Thoracic aorta (tissue), 2 donors: ENCODE results near the gene SEMA4A. TPM values are rescaled to one million over a fixed set of nuclear protein-coding genes. Genes with fewer than 3 reads are reported as not detected.
A peak's percentile ranks its signal among the peaks of the same experiment; 100 is the strongest.

ENCODE experiments used
- ATAC-seq: fragments of 150-250 bp; one replicate; pipeline ENCODE4 v1.8.0; 2017; ENCODE audit warnings: low read depth; ENCODE audit not compliant: insufficient number of reproducible peaks, low FRiP score
- DNase-seq: peaks from one replicate; pipeline ENCODE4 v3.0.0-alpha.2; 2020; ENCODE audit warnings: low spot score
- H3K27ac ChIP-seq, 2 donors: fragments of 200-600 bp; sonication (generic); 1 replicate in 1 of 2; 2 replicates in 1 of 2; pipeline ENCODE4 v1.5.1; 2016; ENCODE audit warnings: mild to moderate bottlenecking in 2 of 2, moderate library complexity in 2 of 2
- H3K27me3 ChIP-seq: fragments of 200-600 bp; sonication (generic); replicated peaks from 2 replicates; pipeline ENCODE4 v1.6.0; 2016; ENCODE audit warnings: mild to moderate bottlenecking; ENCODE audit not compliant: insufficient read depth
- H3K36me3 ChIP-seq: fragments of 200-600 bp; sonication (generic); one replicate; pipeline ENCODE4 v1.5.1; 2016
- H3K4me1 ChIP-seq, 2 donors: fragments of 200-600 bp; sonication (generic); 1 replicate in 1 of 2; 2 replicates in 1 of 2; pipeline versions ENCODE4 v1.5.1 to v1.6.0; 2016; ENCODE audit warnings: low read depth in 2 of 2, mild to moderate bottlenecking in 1 of 2; ENCODE audit not compliant: control insufficient read depth in 1 of 2
- H3K4me3 ChIP-seq: fragments of 200-600 bp; sonication (generic); 2 replicates; pipeline ENCODE4 v1.5.1; 2016; ENCODE audit warnings: mild to moderate bottlenecking
- H3K9me3 ChIP-seq: fragments of 200-600 bp; sonication (generic); 2 replicates; pipeline ENCODE4 v1.5.1; 2016
- total RNA-seq, 2 donors: library from RNA; depleted of rRNA; stranded (reverse); fragments of >200 nt; gene quantifications; one replicate each; pipeline versions ENCODE4 v1.1.0 to v1.2.3, GENCODE V29; 2016
- TF ChIP-seq, protein P1 (sequence below): fragments of 200-600 bp; sonication (generic); IDR thresholded peaks from one replicate; pipeline ENCODE4 v1.5.1; 2019; ENCODE audit warnings: antibody characterized with exemption

Gene SEMA4A
- total RNA-seq, 2 donors from 2014 or later: 12.7 to 15.8 TPM

DNA sequence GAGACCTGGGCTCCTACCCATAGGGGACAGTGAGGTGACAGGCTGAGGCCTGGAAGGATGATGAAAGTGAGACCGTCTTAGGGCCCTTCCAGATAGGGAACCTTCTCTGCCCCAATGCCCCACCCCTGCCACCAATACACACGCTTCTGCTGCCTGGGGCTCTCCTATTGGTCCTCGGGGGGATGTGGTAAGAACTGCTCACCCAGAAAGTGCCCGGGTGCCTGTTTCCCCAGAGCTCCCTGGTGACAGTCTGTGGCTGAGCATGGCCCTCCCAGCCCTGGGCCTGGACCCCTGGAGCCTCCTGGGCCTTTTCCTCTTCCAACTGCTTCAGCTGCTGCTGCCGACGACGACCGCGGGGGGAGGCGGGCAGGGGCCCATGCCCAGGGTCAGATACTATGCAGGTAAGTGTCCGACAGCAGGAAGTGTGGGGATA is 948 bp downstream of the SEMA4A start:
- no peaks in the 10 kb centered on the region for H3K9me3 ChIP-seq
- H3K36me3 ChIP-seq: no peaks in the 10 kb centered on the region
- peaks cover 6 to 7% of the 10 kb centered on the region in 2 donors for H3K4me1 ChIP-seq
- TF ChIP-seq, protein P1, sequence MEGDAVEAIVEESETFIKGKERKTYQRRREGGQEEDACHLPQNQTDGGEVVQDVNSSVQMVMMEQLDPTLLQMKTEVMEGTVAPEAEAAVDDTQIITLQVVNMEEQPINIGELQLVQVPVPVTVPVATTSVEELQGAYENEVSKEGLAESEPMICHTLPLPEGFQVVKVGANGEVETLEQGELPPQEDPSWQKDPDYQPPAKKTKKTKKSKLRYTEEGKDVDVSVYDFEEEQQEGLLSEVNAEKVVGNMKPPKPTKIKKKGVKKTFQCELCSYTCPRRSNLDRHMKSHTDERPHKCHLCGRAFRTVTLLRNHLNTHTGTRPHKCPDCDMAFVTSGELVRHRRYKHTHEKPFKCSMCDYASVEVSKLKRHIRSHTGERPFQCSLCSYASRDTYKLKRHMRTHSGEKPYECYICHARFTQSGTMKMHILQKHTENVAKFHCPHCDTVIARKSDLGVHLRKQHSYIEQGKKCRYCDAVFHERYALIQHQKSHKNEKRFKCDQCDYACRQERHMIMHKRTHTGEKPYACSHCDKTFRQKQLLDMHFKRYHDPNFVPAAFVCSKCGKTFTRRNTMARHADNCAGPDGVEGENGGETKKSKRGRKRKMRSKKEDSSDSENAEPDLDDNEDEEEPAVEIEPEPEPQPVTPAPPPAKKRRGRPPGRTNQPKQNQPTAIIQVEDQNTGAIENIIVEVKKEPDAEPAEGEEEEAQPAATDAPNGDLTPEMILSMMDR: no peak
- H3K4me3 ChIP-seq: peak overlapping the region; percentile 35
- H3K27me3 ChIP-seq: no peaks in the 10 kb centered on the region
- no peak overlapping the region for H3K27ac ChIP-seq
- no peak for DNase-seq
- ATAC-seq: no peak

DNA sequence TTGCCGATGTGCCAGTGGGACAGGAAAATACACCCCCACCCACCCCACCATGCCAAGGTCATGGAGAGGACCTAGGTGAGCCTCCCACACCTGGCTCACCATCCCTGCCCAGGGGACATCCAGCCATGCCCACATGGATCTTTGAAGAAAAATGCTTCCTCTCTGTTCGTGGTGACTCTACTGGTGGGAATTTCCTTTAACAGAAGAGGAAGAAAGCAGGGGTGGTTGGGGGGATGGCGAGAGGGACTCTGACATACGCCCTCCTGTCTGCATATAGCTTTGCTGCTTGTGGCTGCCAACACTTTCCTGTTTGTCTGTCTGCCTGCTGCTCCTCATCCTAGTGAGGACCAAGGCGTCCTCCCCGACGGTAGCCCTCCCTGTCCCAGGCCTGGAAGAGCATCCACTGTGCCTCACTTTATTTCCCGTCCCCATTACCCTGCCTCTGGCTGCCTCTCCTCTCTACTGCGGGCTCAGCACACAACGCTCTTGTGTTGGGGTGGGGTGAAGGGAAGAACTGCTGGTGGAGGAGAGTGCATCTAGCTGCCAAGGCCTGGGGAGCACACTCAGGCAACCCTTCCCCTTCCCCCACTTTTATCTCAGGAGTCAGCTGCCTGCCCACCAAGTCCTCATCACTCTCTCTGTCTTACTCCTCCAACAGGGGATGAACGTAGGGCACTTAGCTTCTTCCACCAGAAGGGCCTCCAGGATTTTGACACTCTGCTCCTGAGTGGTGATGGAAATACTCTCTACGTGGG is 2.5 kb downstream of the SEMA4A start:
- no peaks in the 10 kb centered on the region for H3K9me3 ChIP-seq
- H3K4me1 ChIP-seq: peaks cover 4% of the 10 kb centered on the region in 2 donors
- TF ChIP-seq, protein P1: no peak
- no peak overlapping the region for H3K27ac ChIP-seq
- ATAC-seq: no peak
- no peak overlapping the region for H3K4me3 ChIP-seq
- no peaks in the 10 kb centered on the region for H3K27me3 ChIP-seq
- no peaks in the 10 kb centered on the region for H3K36me3 ChIP-seq
- DNase-seq: no peak

GRCh38 chr1:156157506-156157905 is 4.1 kb downstream of the SEMA4A start:
- no peak for ATAC-seq
- peaks cover 0 to 12% of the 10 kb centered on the region in 2 donors for H3K4me1 ChIP-seq
- no peak overlapping the region for H3K4me3 ChIP-seq
- no peak for DNase-seq
- H3K9me3 ChIP-seq: no peaks in the 10 kb centered on the region
- TF ChIP-seq, protein P1: no peak
- H3K36me3 ChIP-seq: no peaks in the 10 kb centered on the region
- H3K27ac ChIP-seq: no peak overlapping the region
- no peaks in the 10 kb centered on the region for H3K27me3 ChIP-seq

- Histone ChIP-seq H3K4me1 (peaks cover 0 to 15% of the 10 kb centered on the region in 2 donors), H3K27ac (no peak overlapping the region), H3K9me3 (no peaks in the 10 kb centered on the region), H3K27me3 (no peaks in the 10 kb centered on the region), H3K4me3 (no peak overlapping the region), H3K36me3 (no peaks in the 10 kb centered on the region)
- ATAC-seq (no peak), DNase-seq (no peak)
- TF ChIP-seq, protein P1: no peak
Observed at GRCh38 chr1:156157966-156158365, 4.6 kb downstream of the SEMA4A start.

DNA sequence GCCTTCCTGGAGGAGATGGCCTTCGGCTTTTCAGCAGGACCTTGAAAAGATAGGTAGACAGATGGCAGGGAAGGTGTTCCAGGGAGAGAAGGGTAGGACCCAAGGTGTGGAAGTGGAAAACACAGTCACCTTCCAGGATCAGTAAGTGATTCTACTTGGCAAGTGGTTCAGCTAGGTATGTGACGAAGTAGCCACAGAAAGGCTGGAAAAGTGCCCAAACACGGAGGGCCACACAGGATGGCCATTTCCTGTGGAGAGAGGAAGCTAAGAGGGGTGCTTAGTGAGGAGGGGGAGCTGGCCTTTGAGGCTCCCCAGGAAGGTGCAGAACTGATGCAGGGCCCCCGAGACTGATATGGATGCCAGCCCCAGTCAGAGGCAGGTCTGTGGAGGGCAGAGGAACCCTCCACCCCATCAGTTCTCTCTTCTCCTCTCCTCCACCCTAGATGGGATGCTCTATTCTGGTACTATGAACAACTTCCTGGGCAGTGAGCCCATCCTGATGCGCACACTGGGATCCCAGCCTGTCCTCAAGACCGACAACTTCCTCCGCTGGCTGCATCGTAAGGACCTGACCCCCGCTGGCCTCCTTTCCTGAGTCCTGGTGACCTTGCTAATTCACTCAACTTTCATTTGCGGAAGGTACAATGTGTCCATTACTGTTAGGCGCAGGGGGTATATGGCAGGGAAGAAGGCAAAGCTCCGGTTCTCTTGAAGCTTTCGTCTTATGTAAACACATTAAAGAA is 6.8 kb downstream of the SEMA4A start:
- DNase-seq (no peak), ATAC-seq (no peak)
- Histone ChIP-seq H3K4me1 (peaks cover 0 to 15% of the 10 kb centered on the region in 2 donors), H3K9me3 (no peaks in the 10 kb centered on the region), H3K36me3 (no peaks in the 10 kb centered on the region), H3K4me3 (peak overlapping the region; percentile 74), H3K27me3 (no peaks in the 10 kb centered on the region), H3K27ac (peak overlapping the region; percentile 40 to 65)
- TF ChIP-seq, protein P1: no peak
